ENCODE measurements around the gene GRIA1.

The GRIA1 gene

GRCh38 chr5:153777681-153778581, 287.5 kb downstream of the GRIA1 start:
- peak in 10 of 56 donors; percentile 7 to 57 (median 32) for DNase-seq

DNA sequence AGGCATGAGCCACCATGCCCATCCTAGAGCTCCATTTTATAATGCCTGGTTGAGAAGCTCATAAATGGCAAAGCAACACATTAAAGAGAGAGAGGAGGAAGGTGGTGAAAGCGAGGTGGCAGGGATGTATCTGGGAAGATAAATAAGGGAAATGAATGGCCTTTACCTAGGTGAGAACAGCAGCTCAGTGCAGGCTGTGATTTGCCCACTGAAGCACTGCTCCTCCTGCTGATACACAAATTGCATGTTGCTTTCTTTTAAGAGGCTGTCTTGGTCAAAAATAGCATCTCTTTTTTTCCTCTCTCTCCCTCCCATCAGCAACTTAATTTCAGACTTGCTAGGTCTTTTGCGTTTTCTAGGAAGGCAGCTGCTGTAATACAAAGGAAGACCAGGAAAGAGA, 289.4 kb downstream of the GRIA1 start:
- no peak for DNase-seq

DNA sequence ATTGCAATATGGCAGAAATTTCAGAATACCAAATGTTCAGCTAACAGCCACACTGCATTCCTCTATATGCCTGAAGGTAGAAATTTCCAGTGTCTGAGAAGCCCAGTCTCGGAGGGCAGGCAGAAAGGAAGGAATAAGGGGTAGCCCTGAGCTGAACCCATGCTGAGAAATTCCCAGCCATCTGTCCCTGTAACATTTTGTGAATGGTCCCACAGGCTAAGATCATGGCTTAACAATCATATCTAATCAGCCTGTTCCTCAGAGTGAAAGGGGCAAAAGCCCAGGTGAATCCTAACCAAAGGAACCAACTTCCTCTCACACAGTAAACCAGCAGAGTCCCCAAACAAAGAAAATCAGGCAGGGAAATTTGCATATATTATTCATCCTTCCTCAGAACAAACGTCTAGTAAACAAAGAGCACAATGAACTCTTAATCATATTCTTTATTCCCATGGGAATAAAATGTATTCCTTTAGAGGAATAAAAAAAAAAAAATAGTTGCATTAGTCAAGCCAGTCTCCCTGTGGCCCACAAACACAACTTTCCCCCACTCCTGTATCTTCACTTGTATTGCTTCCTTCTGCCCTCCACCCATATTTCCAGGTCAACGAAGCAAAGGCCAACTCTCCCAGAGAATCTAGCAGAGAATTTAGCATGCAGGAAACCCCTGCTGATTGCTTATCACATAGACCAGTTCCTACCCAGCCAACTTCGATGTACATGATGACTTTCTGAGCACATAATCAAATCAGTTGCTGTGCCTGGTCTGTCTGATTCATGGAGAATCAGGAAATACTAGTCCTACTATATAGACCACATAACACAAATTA, 290.6 kb downstream of the GRIA1 start:
- DNase-seq: no peak

GRCh38 chr5:153782589-153783361, 292.3 kb downstream of the GRIA1 start:
- DNase-seq: no peak

DNA sequence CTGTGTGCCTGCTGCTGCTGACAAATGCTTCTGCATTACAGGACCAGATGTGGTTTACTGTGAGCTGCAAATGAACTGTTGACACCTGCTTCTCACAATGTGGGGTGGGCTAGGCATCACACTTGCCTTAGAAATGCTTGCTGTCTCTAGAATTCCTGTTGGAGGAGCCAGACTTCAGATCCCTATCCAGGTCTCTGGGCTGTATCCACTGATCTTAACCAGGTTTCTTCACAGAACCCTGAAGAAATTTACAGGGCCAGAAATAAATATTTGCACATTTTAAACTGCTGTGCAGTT, 292.8 kb downstream of the GRIA1 start:
- DNase-seq: no peak

DNA sequence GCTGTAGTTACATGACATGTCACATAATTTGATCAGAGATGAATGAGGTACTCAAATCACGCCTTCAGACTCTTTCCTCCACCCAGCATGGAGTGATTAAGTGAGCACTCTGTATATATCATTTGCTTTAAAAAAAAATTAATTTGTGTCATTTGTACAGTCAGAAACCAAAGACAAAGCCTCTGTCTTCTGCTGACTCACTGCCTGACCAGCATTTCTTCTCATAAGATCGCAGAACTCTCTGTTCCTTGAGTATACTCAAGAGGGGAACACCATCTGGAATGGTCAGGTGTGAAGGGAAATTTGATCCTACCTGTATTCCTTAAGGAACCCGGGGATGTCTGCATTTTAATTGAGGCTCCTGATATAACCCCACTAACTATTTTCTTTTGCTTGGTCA, 293.8 kb downstream of the GRIA1 start:
- no peak for DNase-seq

- DNase-seq: no peak
Observed at GRCh38 chr5:153791339-153791738, 300.9 kb downstream of the GRIA1 start.

DNA sequence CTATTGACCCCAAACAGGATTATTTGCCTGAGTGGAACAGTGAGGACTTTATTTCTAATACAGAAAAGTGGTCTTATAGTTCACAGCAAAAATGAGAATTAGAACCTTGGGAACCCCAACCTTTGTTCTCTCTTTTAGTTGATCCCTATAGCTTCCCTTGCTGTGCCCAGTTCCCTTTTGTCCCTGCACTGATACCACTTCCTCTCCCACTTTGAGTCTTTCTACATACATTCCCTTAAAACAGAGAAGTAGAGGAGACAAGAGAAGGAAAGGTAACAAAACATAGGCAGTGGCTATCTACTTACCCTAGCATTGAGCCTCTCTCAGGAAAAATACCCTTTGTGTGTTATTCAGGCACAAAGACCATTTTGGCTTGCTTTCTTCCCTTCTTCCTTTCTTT, 301.8 kb downstream of the GRIA1 start:
- DNase-seq: no peak

- no peak for DNase-seq
Observed at GRCh38 chr5:153793699-153794098, 303.2 kb downstream of the GRIA1 start.

- DNase-seq: no peak
Observed at GRCh38 chr5:153794327-153794726, 303.9 kb downstream of the GRIA1 start.

GRCh38 chr5:153796527-153796926, 306.1 kb downstream of the GRIA1 start:
- no peak for DNase-seq

DNA sequence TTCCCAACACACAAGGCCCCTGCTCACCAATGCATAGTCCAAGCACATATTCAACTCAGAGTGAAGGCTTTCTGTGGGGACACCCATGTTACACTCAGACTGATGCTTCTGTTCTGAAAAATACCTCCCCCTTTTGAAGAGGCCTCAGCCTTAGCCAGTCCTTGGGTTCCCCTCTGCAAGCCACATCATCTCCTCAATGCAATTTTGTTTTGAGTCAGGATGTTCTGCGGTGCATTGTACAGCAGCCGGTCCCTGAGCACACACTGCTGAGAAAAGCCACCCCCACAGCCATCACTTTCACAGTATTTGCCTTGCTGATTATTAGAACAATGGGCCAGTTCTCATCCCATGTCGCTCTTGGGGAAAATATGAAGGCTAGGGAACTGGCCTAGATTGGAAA, 307.0 kb downstream of the GRIA1 start:
- DNase-seq: peak in 2 of 56 donors; percentile 12 to 27

DNA sequence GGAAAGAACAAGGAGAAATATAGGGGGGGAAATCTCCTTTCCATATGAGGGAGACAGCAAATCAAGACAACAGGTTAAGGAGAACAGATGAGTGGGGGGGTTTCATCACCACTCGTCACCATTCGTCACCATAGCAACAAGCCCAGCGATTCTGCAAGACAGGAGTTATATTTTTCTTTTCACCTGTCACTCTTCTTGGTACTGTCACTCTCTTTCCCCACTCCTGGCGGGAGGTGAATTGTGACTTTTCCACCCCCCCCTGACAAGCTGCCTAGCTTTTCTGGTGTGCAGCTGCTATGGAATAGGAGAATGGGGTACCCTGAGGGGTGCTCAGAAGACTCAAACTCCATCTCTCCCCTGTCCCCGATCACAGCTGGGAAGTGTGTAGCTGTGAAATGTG, 308.4 kb downstream of the GRIA1 start:
- DNase-seq: peak in 2 of 56 donors; percentile 8 to 15

DNA sequence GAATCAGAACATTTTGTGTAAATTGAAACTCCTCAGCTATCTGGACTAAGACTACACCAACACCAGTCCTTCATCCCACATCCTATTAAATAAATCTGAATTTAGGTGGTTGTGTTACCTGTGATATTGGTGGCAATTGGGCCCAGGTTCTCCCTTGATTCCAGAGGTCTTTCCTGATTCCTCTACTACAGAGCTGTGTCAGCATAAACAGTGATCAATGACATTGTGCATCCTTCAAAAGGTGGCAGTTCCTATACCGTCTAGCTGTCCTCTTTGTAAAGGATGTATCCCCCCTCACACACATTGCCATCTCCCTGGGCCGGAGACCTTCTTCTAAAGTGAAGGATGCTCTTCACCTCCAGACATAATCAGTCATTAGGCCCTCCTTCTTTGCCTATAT, 309.0 kb downstream of the GRIA1 start:
- no peak for DNase-seq

GRCh38 chr5:153802050-153802821, 311.8 kb downstream of the GRIA1 start:
- no peak for DNase-seq

GRCh38 chr5:153807801-153808200, 317.3 kb downstream of the GRIA1 start:
- DNase-seq: no peak

- DNase-seq: no peak
Observed at GRCh38 chr5:153809166-153809565, 318.7 kb downstream of the GRIA1 start.

- DNase-seq: no peak
Observed at GRCh38 chr5:153813901-153814300, 323.4 kb downstream of the GRIA1 start.

DNA sequence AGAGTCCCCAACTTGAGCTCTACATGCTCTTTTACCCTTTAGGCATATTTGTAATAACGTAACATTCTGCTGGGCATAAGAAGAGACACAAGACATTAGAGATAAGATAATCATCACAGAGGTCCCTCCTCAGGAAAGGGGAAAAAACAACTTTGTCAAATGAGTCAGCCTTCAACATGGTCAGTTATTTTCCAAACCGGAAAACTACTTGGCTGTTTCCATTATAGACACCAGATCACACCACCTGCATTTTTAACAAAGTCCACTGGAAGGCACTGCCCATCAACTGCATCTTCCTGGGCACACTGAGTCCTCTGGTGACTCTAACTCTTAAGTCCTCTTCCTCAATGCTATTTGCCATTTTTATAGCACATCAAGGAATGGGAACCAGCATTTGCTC, 326.4 kb downstream of the GRIA1 start:
- DNase-seq: no peak

GRCh38 chr5:153818626-153819025, 328.2 kb downstream of the GRIA1 start:
- DNase-seq: no peak

DNA sequence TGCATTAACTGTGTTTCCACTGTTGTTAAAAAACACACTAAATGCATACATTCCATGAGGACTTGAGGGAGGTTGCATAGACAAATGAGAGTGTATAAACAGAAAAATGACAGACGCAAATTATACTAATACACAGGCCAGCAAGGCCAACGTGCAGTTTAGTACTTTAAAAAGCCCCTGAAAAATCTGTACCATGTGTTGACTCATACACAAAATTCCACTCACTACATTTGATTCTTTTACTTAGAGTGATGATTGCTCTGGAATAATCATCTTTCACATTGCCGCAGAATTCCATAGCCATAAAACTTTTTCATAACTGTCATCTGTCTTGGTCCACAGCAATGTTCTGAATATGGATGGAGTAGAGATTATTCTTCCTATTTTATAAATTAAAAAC, 332.6 kb downstream of the GRIA1 start:
- no peak for DNase-seq
